ENCODE measurements around the gene IL1R1.

DNA sequence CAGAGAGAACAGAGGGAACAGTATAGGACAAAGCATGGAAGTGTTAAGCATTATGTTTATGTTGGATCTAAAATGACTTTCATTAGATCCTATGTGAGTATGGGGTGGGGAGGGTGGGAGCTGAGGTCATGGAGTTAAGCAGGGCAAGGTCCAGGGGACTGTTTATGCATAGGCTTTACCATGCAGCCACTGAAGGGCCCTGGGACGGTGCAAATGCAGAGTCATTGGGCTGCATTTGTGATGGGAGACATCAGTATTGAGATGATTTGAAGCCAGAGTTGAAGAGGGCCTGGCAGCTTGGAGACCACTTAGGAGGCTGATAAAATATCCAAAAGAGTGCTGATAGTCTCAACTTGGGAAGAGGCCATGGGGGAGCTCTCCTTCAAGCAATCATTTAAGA, 66.9 kb downstream of the IL1R1 start:
- TF ChIP-seq EZH2 (IDR thresholded peaks at IDR 0.05; ENCODE audit: borderline replicate concordance, control insufficient read depth, low read depth, low read length) (no peak), SIN3A (IDR thresholded peaks at IDR 0.05; ENCODE audit: low read depth, low read length) (no peak), KDM1A (IDR thresholded peaks at IDR 0.05; ENCODE audit: borderline replicate concordance) (no peak), POLR2AphosphoS5 (IDR thresholded peaks at IDR 0.05; ENCODE audit: low read length) (no peak), NRF1 (conservative IDR thresholded peaks at IDR 0.05; ENCODE audit: low read depth, low read length) (no peak)
- TF ChIP-seq, protein P1, sequence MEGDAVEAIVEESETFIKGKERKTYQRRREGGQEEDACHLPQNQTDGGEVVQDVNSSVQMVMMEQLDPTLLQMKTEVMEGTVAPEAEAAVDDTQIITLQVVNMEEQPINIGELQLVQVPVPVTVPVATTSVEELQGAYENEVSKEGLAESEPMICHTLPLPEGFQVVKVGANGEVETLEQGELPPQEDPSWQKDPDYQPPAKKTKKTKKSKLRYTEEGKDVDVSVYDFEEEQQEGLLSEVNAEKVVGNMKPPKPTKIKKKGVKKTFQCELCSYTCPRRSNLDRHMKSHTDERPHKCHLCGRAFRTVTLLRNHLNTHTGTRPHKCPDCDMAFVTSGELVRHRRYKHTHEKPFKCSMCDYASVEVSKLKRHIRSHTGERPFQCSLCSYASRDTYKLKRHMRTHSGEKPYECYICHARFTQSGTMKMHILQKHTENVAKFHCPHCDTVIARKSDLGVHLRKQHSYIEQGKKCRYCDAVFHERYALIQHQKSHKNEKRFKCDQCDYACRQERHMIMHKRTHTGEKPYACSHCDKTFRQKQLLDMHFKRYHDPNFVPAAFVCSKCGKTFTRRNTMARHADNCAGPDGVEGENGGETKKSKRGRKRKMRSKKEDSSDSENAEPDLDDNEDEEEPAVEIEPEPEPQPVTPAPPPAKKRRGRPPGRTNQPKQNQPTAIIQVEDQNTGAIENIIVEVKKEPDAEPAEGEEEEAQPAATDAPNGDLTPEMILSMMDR (IDR thresholded peaks at IDR 0.05 in 2 of 3, conservative IDR thresholded peaks at IDR 0.05 in 1 of 3; ENCODE audit: control insufficient read depth in 2 of 3, extremely low read depth in 1 of 3, insufficient read depth in 1 of 3, low read depth in 3 of 3, low read length in 3 of 3): no peak
- TF ChIP-seq, protein P2, sequence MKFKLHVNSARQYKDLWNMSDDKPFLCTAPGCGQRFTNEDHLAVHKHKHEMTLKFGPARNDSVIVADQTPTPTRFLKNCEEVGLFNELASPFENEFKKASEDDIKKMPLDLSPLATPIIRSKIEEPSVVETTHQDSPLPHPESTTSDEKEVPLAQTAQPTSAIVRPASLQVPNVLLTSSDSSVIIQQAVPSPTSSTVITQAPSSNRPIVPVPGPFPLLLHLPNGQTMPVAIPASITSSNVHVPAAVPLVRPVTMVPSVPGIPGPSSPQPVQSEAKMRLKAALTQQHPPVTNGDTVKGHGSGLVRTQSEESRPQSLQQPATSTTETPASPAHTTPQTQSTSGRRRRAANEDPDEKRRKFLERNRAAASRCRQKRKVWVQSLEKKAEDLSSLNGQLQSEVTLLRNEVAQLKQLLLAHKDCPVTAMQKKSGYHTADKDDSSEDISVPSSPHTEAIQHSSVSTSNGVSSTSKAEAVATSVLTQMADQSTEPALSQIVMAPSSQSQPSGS (IDR thresholded peaks at IDR 0.05; ENCODE audit: low read length): no peak
